ENCODE measurements around the gene CCDC51. TPM values are rescaled to one million over a fixed set of nuclear protein-coding genes. Genes with fewer than 3 reads are reported as not detected.

Gene CCDC51
- polyA plus RNA-seq, 1 of the 3 experiments (the other 2 are of a cell fraction): 24.2 TPM

GRCh38 chr3:48413611-48414010, 26.3 kb downstream of the CCDC51 start:
- H3K27me3 ChIP-seq (ENCODE audit: insufficient read depth): no peaks in the 10 kb centered on the region
- H3K9me3 ChIP-seq: no peaks in the 10 kb centered on the region
- no peaks in the 10 kb centered on the region for H3K9me2 ChIP-seq
- TF ChIP-seq, protein P1, sequence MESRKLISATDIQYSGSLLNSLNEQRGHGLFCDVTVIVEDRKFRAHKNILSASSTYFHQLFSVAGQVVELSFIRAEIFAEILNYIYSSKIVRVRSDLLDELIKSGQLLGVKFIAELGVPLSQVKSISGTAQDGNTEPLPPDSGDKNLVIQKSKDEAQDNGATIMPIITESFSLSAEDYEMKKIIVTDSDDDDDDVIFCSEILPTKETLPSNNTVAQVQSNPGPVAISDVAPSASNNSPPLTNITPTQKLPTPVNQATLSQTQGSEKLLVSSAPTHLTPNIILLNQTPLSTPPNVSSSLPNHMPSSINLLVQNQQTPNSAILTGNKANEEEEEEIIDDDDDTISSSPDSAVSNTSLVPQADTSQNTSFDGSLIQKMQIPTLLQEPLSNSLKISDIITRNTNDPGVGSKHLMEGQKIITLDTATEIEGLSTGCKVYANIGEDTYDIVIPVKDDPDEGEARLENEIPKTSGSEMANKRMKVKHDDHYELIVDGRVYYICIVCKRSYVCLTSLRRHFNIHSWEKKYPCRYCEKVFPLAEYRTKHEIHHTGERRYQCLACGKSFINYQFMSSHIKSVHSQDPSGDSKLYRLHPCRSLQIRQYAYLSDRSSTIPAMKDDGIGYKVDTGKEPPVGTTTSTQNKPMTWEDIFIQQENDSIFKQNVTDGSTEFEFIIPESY (IDR thresholded peaks at IDR 0.05; ENCODE audit: borderline replicate concordance, low read depth): no peak
- TF ChIP-seq ELF1 (IDR thresholded peaks at IDR 0.05) (no peak), USF2 (IDR thresholded peaks at IDR 0.05; ENCODE audit: borderline replicate concordance, low read depth, low read length) (no peak), SMC3 (IDR thresholded peaks at IDR 0.05; ENCODE audit: low read depth, low read length) (no peak), GATA2 (CRISPR knock-in tag; IDR thresholded peaks at IDR 0.05) (no peak), CTCF (IDR thresholded peaks at IDR 0.05) (no peak), YY1 (IDR thresholded peaks at IDR 0.05; ENCODE audit: low read depth) (no peak), FOXJ3 (CRISPR knock-in tag; IDR thresholded peaks at IDR 0.05) (no peak), EZH2phosphoT487 (IDR thresholded peaks at IDR 0.05; ENCODE audit: borderline replicate concordance, low read depth) (no peak), TCF12 (IDR thresholded peaks at IDR 0.05) (no peak), POLR2AphosphoS5 (IDR thresholded peaks at IDR 0.05; ENCODE audit: low read depth, low read length) (no peak), MAX (IDR thresholded peaks at IDR 0.05; ENCODE audit: low read depth) (no peak), RXRA (IDR thresholded peaks at IDR 0.05; ENCODE audit: borderline replicate concordance, low read depth) (no peak), NFIC (IDR thresholded peaks at IDR 0.05; ENCODE audit: borderline replicate concordance) (no peak), RFX5 (IDR thresholded peaks at IDR 0.05; ENCODE audit: low read length) (no peak)
- TF ChIP-seq, protein P2, sequence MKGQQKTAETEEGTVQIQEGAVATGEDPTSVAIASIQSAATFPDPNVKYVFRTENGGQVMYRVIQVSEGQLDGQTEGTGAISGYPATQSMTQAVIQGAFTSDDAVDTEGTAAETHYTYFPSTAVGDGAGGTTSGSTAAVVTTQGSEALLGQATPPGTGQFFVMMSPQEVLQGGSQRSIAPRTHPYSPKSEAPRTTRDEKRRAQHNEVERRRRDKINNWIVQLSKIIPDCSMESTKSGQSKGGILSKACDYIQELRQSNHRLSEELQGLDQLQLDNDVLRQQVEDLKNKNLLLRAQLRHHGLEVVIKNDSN (IDR thresholded peaks at IDR 0.05; ENCODE audit: borderline replicate concordance, low read depth): no peak
- ChIA-PET POLR2A (interaction anchor here (0.6 kb wide), 1 partner anchor 128 kb away, joined by 4 read pairs; no protein-coding TSS in a partner anchor), CTCF (interaction anchor here (14.1 to 15.6 kb wide), 2 partner anchors 18 to 21 kb away, joined by 156 to 399 read pairs; partner anchors contain the start of gene PLXNB1)
- H3K27ac ChIP-seq (ENCODE audit: low read depth in 2 of 2, low read length in 1 of 2): no peak overlapping the region
- H2AFZ ChIP-seq (ENCODE audit: low read depth): no peak overlapping the region
- H3K36me3 ChIP-seq (replicated peaks in 1 of 2; ENCODE audit: control insufficient read depth in 1 of 2, insufficient read depth in 2 of 2, low read length in 1 of 2): peaks cover 0 to 83% of the 10 kb centered on the region in 2 experiments
- 89% methylated on average over 4 of the region's 14 CpGs for WGBS (ENCODE audit: low lambda C conversion rate)
- no peak overlapping the region for H3K4me2 ChIP-seq
- no peak overlapping the region for H3K9ac ChIP-seq
- no peaks in the 10 kb centered on the region for H3K79me2 ChIP-seq (ENCODE audit: insufficient read depth)
- H3F3A ChIP-seq (replicated peaks; ENCODE audit: insufficient read depth): no peaks in the 10 kb centered on the region
- no peak for DNase-seq
- no peak overlapping the region for H3K4me3 ChIP-seq (ENCODE audit: low read depth in 2 of 2, low read length in 1 of 2)
- H3K4me1 ChIP-seq (ENCODE audit: control insufficient read depth in 1 of 2, insufficient read depth in 2 of 2, low read depth in 1 of 2, low read length in 1 of 2): no peaks in the 10 kb centered on the region
- no peaks in the 10 kb centered on the region for H4K20me1 ChIP-seq (ENCODE audit: insufficient read depth)
